Measurements from ENCODE around the gene NPM3. TPM values are rescaled to one million over a fixed set of nuclear protein-coding genes. Genes with fewer than 3 reads are reported as not detected.

NPM3 gene
- total and polyA plus RNA-seq, 12 donors = 14.7 to 51.5 (median 31.0) TPM

DNA sequence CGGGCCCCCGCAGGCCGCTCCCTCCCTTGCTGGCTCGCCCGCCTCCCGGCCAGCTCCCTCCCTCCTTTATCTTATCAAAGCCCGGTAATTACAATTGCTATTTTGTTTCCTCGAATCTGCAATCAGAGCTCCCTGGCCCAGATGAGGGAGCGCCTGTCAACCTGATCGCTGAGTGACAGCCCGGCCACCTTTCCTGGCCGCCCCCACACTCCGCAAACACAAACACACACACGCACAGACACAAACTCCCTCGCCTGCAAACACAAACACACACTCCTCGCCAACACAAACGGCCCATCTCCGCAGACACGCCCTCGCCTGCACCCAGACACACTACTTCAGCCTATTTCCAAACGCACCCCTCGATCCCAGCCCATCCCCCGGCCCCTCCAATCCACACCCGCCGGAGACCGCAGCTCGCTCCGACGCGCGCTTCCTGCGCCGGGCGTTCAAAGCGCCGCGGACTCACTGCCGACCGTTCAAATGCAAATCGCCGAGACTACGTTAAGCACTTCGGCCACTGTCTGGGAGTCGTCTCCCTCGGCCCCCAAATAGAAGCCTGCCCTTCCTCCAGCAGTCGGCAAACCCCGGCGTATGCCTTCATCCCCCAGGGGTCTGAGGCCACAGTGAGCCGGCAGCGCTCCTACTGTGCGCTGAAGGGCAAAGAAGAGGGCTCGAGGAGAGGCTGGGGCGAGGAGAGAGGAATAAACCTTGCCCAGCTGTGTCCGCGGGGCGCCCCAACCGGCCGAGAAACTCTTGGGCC is 4.3 kb downstream of the NPM3 start:
- peaks cover 37% of the 10 kb centered on the region for H3K27me3 ChIP-seq
- peak in 5 of 7 donors; percentile 25 to 35 (median 30) for DNase-seq
- WGBS, 4 donors = 10 to 29% (median 14%) methylated on average over 31 to 58 of the region's 58 CpGs
- TF ChIP-seq POLR2A (IDR thresholded peaks at IDR 0.05) = no peak
- TF ChIP-seq, protein P1, sequence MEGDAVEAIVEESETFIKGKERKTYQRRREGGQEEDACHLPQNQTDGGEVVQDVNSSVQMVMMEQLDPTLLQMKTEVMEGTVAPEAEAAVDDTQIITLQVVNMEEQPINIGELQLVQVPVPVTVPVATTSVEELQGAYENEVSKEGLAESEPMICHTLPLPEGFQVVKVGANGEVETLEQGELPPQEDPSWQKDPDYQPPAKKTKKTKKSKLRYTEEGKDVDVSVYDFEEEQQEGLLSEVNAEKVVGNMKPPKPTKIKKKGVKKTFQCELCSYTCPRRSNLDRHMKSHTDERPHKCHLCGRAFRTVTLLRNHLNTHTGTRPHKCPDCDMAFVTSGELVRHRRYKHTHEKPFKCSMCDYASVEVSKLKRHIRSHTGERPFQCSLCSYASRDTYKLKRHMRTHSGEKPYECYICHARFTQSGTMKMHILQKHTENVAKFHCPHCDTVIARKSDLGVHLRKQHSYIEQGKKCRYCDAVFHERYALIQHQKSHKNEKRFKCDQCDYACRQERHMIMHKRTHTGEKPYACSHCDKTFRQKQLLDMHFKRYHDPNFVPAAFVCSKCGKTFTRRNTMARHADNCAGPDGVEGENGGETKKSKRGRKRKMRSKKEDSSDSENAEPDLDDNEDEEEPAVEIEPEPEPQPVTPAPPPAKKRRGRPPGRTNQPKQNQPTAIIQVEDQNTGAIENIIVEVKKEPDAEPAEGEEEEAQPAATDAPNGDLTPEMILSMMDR (IDR thresholded peaks at IDR 0.05) = no peak
- no peaks in the 10 kb centered on the region for H3K9me3 ChIP-seq (replicated peaks in 1 of 3)
- H3K36me3 ChIP-seq (replicated peaks in 1 of 2) = no peaks in the 10 kb centered on the region
- H3K27ac ChIP-seq = no peak overlapping the region
- intact Hi-C loops (cut with DNase I) = loop anchor here in 1 of 2 donors (5.0 kb wide), 1 partner anchor 567 kb away; no protein-coding TSS in a partner anchor
- peak overlapping the region in 2 of 4 donors; percentile 9 to 42 for H3K4me3 ChIP-seq
- peaks cover 29 to 41% of the 10 kb centered on the region in 2 donors for H3K4me1 ChIP-seq (replicated peaks in 1 of 2)

- intact Hi-C loops (cut with DNase I) = loop anchor here in 1 of 2 donors (5.0 kb wide), 1 partner anchor 566 kb away; no protein-coding TSS in a partner anchor
- H3K4me1 ChIP-seq (replicated peaks in 1 of 2) = peaks cover 29 to 34% of the 10 kb centered on the region in 2 donors
- no peak for DNase-seq
- H3K9me3 ChIP-seq (replicated peaks in 1 of 3) = no peaks in the 10 kb centered on the region
- no peaks in the 10 kb centered on the region for H3K36me3 ChIP-seq (replicated peaks in 1 of 2)
- TF ChIP-seq POLR2A (IDR thresholded peaks at IDR 0.05) = no peak
- TF ChIP-seq, protein P1 (IDR thresholded peaks at IDR 0.05) = no peak
- no peak overlapping the region for H3K27ac ChIP-seq
- H3K27me3 ChIP-seq = peaks cover 44% of the 10 kb centered on the region
- WGBS, 4 donors = 69 to 77% (median 72%) methylated on average over 6 to 12 of the region's 12 CpGs
- H3K4me3 ChIP-seq = no peak overlapping the region
Observed at GRCh38 chr10:101778151-101778780, 5.0 kb downstream of the NPM3 start.

DNA sequence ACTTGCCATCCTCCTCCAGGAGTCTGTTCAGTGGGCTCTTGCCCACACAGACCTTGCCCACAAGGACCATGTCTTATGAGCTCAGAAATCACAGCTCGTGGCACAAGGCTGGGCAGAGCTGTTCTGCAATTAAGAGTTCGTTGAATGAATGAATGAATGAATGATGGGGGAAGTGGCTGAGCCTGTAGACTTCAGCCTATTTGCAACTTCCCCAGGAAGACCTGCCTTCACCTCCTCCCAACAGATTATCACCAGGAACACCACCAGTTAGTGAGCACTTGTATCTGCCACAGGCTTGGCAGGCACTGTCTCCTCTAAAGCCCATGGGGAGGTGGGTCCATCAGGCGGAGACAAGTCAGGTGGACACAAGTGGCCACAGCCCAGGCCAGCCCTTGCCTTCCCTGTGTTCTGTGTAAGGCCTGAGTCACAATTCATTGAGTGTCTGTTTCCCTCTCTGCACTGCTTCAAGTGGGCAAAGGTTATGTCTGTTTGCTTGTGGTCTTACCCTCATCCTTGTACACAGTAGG is 5.6 kb downstream of the NPM3 start:
- no peaks in the 10 kb centered on the region for H3K36me3 ChIP-seq (replicated peaks in 1 of 2)
- no peak for DNase-seq
- intact Hi-C loops (cut with DNase I) = loop anchor here in 1 of 2 donors (5.0 kb wide), 1 partner anchor 565 kb away; no protein-coding TSS in a partner anchor
- no peak overlapping the region for H3K27ac ChIP-seq
- peaks cover 50% of the 10 kb centered on the region for H3K27me3 ChIP-seq
- peaks cover 27 to 31% of the 10 kb centered on the region in 2 donors for H3K4me1 ChIP-seq (replicated peaks in 1 of 2)
- TF ChIP-seq POLR2A (IDR thresholded peaks at IDR 0.05) = no peak
- no peak overlapping the region for H3K4me3 ChIP-seq
- no peaks in the 10 kb centered on the region for H3K9me3 ChIP-seq (replicated peaks in 1 of 3)
- WGBS, 4 donors = 91 to 94% (median 92%) methylated on average over 3 of the region's 3 CpGs

- Histone ChIP-seq H3K27me3 (peaks cover 64% of the 10 kb centered on the region), H3K9me3 (replicated peaks in 1 of 3) (no peaks in the 10 kb centered on the region), H3K36me3 (replicated peaks in 1 of 2) (no peaks in the 10 kb centered on the region), H3K4me3 (peak overlapping the region in 1 of 4 donors; percentile 50), H3K27ac (no peak overlapping the region), H3K4me1 (replicated peaks in 1 of 2) (peaks cover 20 to 28% of the 10 kb centered on the region in 2 donors)
- DNase-seq = no peak
- intact Hi-C loops (cut with DNase I) = loop anchor here in 1 of 2 donors (5.0 kb wide), 1 partner anchor 564 kb away; no protein-coding TSS in a partner anchor
- TF ChIP-seq, protein P1 (IDR thresholded peaks at IDR 0.05) = no peak
- WGBS, 4 donors = 6 to 27% (median 15%) methylated on average over 21 to 67 of the region's 74 CpGs
Observed at GRCh38 chr10:101776161-101776817, 7.0 kb downstream of the NPM3 start.
